ENCODE results near the gene C12orf57. TPM values are rescaled to one million over a fixed set of nuclear protein-coding genes. Genes with fewer than 3 reads are reported as not detected.
A peak's percentile ranks its signal among the peaks of the same experiment; 100 is the strongest.

Gene C12orf57
- total and polyA plus RNA-seq, 2 of the 8 experiments (the other 6 are each of a cell fraction or from before 2014, with no cell fraction given): 174 to 993 TPM

DNA sequence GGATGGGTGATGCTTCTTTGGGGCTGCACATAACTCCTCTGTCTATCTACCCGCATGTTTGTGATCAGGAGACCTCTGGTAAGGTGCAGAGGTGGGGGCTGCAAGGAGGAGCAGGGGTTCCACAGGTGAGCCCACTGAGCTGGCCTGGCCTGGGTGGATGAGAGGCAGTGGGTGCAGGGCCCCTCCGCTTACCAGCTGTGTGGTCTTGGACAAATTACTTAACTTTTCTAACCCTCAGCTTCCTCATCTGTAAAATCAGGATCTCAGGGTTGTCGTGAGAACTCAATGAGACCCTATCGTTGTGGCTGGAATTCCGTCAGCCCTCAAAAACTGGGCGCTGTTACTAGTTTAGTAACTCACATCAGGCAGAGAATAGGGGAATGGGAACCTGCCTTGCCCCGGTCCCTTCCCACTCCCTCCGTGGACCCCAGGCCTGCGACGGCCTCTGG is 14.8 kb downstream of the C12orf57 start:
- H3K79me1 ChIP-seq (ENCODE audit: low read depth, low read length): no peaks in the 10 kb centered on the region
- H2BK12ac ChIP-seq (ENCODE audit: low read depth, low read length): no peak overlapping the region
- no peak overlapping the region for H3K27ac ChIP-seq (ENCODE audit: low read depth, low read length)
- H4K91ac ChIP-seq (replicated peaks; ENCODE audit: insufficient read length, low read length): peak overlapping the region; percentile 15
- no peak overlapping the region for H2BK120ac ChIP-seq (replicated peaks; ENCODE audit: low read depth, low read length)
- H4K8ac ChIP-seq (ENCODE audit: extremely low read depth, insufficient read depth, low read length): no peak overlapping the region
- no peak overlapping the region for H3K56ac ChIP-seq (replicated peaks; ENCODE audit: insufficient read length, low read depth, low read length)
- H3K27me3 ChIP-seq (replicated peaks in 1 of 4; ENCODE audit: control insufficient read depth in 3 of 4, extremely low read depth in 1 of 4, insufficient read depth in 3 of 4, low read length in 3 of 4): no peaks in the 10 kb centered on the region
- no peak overlapping the region for H2AFZ ChIP-seq (ENCODE audit: low read length)
- CTCF ChIA-PET (ENCODE audit: partially characterized antibody): interaction anchor here (0.7 to 12.2 kb wide), 6 partner anchors 10 to 151 kb away, joined by 3 to 277 read pairs (median 4); partner anchors contain the start of genes C12orf57 and RNU7-1
- peaks cover 3 to 25% (median 19%) of the 10 kb centered on the region in 4 experiments for H3K4me1 ChIP-seq (replicated peaks in 1 of 4; ENCODE audit: control insufficient read depth in 3 of 4, insufficient read depth in 4 of 4, low read length in 3 of 4)
- H2BK15ac ChIP-seq (ENCODE audit: low read length): no peak overlapping the region
- H3K4me3 ChIP-seq (ENCODE audit: extremely low read depth in 1 of 4, insufficient read depth in 2 of 4, low read depth in 3 of 4, low read length in 4 of 4): no peak overlapping the region
- no peaks in the 10 kb centered on the region for H4K20me1 ChIP-seq (replicated peaks in 1 of 2; ENCODE audit: control insufficient read depth in 1 of 2, insufficient read depth in 2 of 2, low read length in 2 of 2)
- 87% methylated on average over 10 of the region's 10 CpGs; no CpG with 5 or more reads in 1 of the 2 experiments for WGBS, 2 experiments (ENCODE audit: extremely low coverage in 1 of 2, insufficient coverage in 1 of 2, insufficient read length in 1 of 2, insufficient replicate concordance in 2 of 2, low coverage in 1 of 2, low lambda C conversion rate in 2 of 2, missing lambda C conversion rate in 1 of 2)
- peaks cover 11% of the 10 kb centered on the region; the same call in 1 of the 2 replicates for H3K23me2 ChIP-seq (ENCODE audit: low read depth, low read length)
- no peak overlapping the region for H2AK5ac ChIP-seq (ENCODE audit: low read depth, low read length)
- no peak overlapping the region for H3K4ac ChIP-seq (replicated peaks; ENCODE audit: insufficient read length, low read depth, low read length)
- no peaks in the 10 kb centered on the region for H3K9me3 ChIP-seq (ENCODE audit: insufficient read depth in 2 of 2, low read depth in 1 of 2, low read length in 1 of 2)
- no peak overlapping the region for H2BK20ac ChIP-seq (ENCODE audit: low read length)
- H3K23ac ChIP-seq (ENCODE audit: insufficient read length): no peak overlapping the region
- no peak overlapping the region for H3K9ac ChIP-seq (replicated peaks in 1 of 4; ENCODE audit: extremely low read depth in 1 of 4, low read depth in 3 of 4, low read length in 3 of 4)
- H3K18ac ChIP-seq (ENCODE audit: extremely low read depth, low read length): no peak overlapping the region
- FAIRE-seq (no peak), DNase-seq (ENCODE audit: low read depth in 1 of 2, low spot score in 2 of 2) (no peak)
- no peak overlapping the region for H3K4me2 ChIP-seq (ENCODE audit: insufficient read depth in 1 of 2, low read depth in 2 of 2, low read length in 2 of 2)
- H3K36me3 ChIP-seq (ENCODE audit: control insufficient read depth in 2 of 4, insufficient read depth in 4 of 4, low read length in 3 of 4): no peaks in the 10 kb centered on the region
- no peak overlapping the region for H2BK5ac ChIP-seq (ENCODE audit: low read depth, low read length)
- POLR2A ChIA-PET (ENCODE audit: partially characterized antibody): interaction anchor here (0.9 to 44.0 kb wide), 4 partner anchors 10 to 150 kb away, joined by 5 to 1596 read pairs (median 842); partner anchors contain the start of genes ATN1, C12orf57, EMG1 and PHB2
- TF ChIP-seq HDAC6 (IDR thresholded peaks at IDR 0.05; ENCODE audit: low read depth, low read length): no peak
- no peak for TF ChIP-seq KDM4A (IDR thresholded peaks at IDR 0.05; ENCODE audit: low read depth, low read length, severe bottlenecking)
- no peak for TF ChIP-seq CHD2 (IDR thresholded peaks at IDR 0.05; ENCODE audit: low read length)
- no peak for TF ChIP-seq ASH2L (IDR thresholded peaks at IDR 0.05; ENCODE audit: low read length)
- no peak for TF ChIP-seq NRF1 (IDR thresholded peaks at IDR 0.05; ENCODE audit: low read depth, low read length)
- TF ChIP-seq GTF2F1 (IDR thresholded peaks at IDR 0.05; ENCODE audit: borderline replicate concordance, low read depth, low read length): no peak
- TF ChIP-seq EGR1 (IDR thresholded peaks at IDR 0.05; ENCODE audit: borderline replicate concordance, low read depth, low read length): no peak
- TF ChIP-seq YY1 (IDR thresholded peaks at IDR 0.05; ENCODE audit: low read depth, low read length): no peak
- TF ChIP-seq TCF12 (IDR thresholded peaks at IDR 0.05; ENCODE audit: low read depth, low read length): no peak
- no peak overlapping the region for H3K14ac ChIP-seq (ENCODE audit: insufficient read length)
- H4K5ac ChIP-seq (ENCODE audit: insufficient read length, low read depth, low read length): no peak overlapping the region
- H3K79me2 ChIP-seq (ENCODE audit: control insufficient read depth in 1 of 2, insufficient read depth in 2 of 2, low read length in 2 of 2): peaks cover 0 to 5% of the 10 kb centered on the region in 2 experiments; a peak in 1 of 4 replicates

Measured in H1 (cell line).